RCC 7860 (cell line): ENCODE results near the gene VEPH1.

ENCODE experiments used
- DNase-seq: peaks from one replicate; pipeline ENCODE4 v3.0.0-alpha.2; 2015; ENCODE audit warnings: low spot score
- FAIRE-seq: peaks from 2 replicates; lab custom pipeline; 2012; peaks lifted over from hg19 to GRCh38; lab: Jason Lieb, UNC

Gene VEPH1

DNA sequence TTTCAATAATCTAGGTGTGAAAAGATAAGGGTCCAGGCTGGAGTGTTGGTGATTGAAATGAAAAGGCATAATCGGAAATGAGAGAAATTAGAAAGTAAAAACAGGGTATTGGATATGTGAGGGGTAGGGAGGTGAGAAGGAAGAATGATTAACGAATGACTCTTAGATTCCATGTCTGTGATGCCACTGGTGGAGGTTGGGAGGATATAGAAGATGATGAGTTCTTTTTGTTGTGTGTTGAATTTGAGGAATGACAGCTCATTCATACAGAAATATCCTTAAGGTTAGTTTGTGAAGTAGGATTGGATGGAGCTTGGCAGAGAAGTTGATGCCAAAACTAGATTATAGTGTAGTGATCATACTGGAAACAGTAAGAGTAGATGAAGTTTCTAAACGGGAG is 271.1 kb downstream of the VEPH1 start:
- DNase-seq, result no peak
- no peak for FAIRE-seq

DNA sequence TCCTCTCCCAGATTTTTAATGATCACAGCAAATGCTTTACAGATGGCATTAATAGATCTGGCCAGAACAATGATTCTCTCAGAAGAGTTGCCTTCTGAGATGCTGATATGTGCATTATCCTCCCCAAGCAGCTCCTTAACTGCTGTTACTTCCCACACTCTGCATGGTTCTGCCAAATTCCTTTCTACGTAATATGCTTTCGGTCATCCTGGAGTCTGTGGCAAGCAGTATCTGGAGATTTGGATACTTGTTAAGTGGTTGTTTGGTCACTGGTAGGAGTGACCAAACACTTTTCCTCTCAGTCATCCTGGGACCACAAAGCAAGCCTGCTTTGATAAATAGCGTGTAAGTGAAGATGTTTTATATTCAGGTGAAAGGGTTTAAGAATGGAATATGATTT is 272.1 kb downstream of the VEPH1 start:
- FAIRE-seq (no peak), DNase-seq (no peak)

DNA sequence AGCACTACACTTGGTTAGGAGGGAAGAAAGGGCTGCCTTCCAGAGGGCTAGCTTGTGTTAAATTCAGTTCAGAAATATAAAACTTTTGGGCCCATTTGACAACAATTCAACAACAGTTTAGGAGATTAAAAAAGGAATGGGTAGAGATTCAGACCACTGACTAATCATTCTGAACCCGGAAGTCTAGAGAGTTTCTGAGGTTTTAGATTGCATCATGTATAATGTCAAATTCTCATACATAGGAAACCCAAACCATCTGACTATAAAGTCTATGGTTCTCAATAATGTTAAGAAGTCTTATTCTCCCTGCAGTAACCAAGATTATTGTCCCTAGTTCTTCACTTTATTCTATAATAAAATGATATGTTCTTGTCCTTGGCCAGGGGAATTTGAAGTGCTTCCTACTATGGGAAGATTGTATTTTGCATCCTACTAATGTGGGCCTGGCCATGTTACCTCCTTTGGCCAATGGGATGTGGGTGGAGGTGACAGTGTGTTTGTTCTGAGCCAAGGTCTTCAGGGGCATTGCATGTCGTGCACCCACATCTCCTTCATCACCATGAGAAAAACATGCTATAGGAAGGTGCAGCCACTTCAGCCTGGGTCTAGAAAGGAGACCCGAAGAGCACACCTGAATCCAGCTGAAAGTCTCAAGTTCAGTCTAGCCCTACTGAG is 276.9 kb downstream of the VEPH1 start:
- no peak for FAIRE-seq
- DNase-seq, result peak; percentile 8

DNA sequence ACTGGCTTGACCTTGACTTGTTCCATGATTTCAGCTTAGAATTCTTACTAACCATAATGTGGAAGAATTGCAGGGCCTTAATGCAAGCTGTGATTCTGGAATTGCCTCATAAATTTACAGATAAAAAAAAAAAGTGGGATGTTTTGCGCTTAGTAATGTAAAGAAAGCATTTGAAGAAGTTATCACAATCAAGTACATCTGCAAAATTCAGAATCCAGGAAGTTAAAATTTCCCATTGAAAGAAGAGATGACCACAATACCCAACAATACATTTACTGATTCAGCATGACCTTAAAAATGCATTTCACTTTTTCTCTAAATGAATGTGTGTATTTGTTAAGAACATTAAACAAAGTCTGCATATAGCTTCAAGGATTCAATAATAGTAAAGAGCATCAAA is 278.2 kb downstream of the VEPH1 start:
- FAIRE-seq, result no peak

DNA sequence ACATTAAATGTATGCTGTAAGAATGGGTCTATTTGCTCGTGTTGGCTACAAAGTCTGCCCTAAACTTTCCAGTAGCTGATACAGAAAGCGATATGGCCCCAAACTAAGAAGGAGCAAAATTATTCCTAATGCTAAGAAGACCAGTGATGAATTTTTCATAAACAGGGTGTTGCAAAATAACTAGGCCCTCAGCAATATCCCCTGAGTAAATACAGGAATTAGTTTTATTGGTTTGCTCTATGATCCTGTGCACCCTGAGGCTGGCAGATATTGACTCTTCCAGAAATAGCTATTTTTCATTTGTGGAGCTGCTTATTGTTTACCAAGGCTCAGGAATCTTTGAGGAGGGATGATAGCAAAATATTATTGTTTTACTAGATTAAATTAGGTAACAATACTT is 282.3 kb downstream of the VEPH1 start:
- FAIRE-seq (no peak), DNase-seq (no peak)

More for the DNA sequence above, 278.2 kb downstream of the VEPH1 start:
- DNase-seq, result no peak

DNA sequence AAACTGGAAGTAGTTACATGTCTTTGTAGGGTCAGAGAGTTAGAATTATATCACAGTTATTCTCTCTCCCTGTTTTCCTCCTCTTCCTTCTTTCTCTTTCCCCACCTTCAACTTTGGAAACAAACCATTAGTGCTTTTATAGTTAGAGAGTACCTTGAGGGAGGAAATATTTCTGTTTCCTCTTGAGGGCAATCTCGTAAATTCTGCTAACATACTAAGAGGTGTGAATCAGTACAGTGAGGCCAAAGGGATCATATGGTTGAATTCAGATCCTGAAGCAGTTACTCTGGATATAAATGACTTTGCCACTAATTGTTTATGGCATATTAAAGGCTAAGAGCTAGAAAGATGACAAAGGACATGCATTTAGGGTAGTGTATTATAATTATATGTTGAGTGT is 283.0 kb downstream of the VEPH1 start:
- no peak for FAIRE-seq
- no peak for DNase-seq

DNA sequence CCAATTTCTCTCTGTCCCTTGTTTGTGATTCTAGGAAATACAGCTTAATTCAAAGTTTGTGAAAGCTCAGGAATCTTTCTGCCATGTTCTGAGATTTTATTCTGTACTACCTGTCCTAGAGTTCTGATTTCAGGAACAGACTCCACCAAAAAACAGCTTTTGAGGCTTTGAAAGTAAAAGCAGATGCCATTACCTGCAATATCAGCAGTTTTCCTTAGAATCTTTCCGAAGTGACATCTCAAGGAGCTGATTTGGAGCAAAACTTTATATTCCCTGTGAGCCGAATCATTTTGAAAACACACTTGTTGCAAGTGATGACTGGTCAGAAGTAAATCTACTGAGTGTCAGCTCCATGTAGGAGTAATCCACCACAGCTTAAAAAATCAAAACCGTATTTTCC is 284.0 kb downstream of the VEPH1 start:
- DNase-seq (no peak), FAIRE-seq (no peak)
